Fibroblast of lung (primary cell): ENCODE measurements around the gene ARHGEF16.

Experiments
- EZH2 ChIP-seq: IDR thresholded peaks from 2 replicates; pipeline ENCODE4 v1.5.1; 2012; ENCODE audit warnings: low read length, control low read depth, mild to moderate bottlenecking; ENCODE audit errors: missing control alignments
- TF ChIP-seq, protein P1 (sequence below), 2 donors: IDR thresholded peaks in 1 of 2; conservative IDR thresholded peaks in 1 of 2; 1 replicate in 1 of 2; 2 replicates in 1 of 2; pipeline ENCODE4 v1.5.1; 2011 to 2012; ENCODE audit warnings: low read length in 2 of 2, control low read depth in 1 of 2, inconsistent platforms in 1 of 2, low read depth in 1 of 2, mild to moderate bottlenecking in 1 of 2

DNA sequence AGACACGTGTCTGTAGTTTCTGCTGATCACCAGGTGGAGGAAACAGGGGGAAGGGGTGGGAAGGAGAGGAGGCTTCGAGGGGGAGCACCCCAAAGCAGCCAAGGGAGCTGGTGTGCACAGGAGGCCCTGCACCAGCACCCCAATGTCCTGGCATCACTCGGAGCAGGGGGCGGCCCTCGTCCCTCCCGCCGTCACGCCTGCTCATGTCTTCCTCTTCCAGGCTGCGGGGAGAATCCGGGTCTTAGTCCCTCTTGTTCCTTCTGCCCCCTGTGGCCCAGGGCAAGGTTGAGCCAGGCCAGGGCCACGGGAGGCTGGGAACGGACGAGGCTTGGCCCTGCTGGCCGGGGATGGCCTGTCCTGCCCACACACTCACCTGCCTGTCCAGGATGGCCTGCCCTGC is 21.4 kb upstream of the ARHGEF16 start:
- TF ChIP-seq, protein P1, sequence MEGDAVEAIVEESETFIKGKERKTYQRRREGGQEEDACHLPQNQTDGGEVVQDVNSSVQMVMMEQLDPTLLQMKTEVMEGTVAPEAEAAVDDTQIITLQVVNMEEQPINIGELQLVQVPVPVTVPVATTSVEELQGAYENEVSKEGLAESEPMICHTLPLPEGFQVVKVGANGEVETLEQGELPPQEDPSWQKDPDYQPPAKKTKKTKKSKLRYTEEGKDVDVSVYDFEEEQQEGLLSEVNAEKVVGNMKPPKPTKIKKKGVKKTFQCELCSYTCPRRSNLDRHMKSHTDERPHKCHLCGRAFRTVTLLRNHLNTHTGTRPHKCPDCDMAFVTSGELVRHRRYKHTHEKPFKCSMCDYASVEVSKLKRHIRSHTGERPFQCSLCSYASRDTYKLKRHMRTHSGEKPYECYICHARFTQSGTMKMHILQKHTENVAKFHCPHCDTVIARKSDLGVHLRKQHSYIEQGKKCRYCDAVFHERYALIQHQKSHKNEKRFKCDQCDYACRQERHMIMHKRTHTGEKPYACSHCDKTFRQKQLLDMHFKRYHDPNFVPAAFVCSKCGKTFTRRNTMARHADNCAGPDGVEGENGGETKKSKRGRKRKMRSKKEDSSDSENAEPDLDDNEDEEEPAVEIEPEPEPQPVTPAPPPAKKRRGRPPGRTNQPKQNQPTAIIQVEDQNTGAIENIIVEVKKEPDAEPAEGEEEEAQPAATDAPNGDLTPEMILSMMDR (conservative IDR thresholded peaks at IDR 0.05 in 1 of 2, IDR thresholded peaks at IDR 0.05 in 1 of 2; ENCODE audit: low read depth in 1 of 2, low read length in 2 of 2): no peak
- no peak for TF ChIP-seq EZH2
